Mammary epithelial cell (primary cell): ENCODE data around the gene PALD1.

Source experiments
- CTCF ChIP-seq, 2 donors: IDR thresholded peaks in 1 of 2; conservative IDR thresholded peaks in 1 of 2; 2 replicates each; pipeline ENCODE4 v1.5.1; 2011 to 2012; ENCODE audit warnings: inconsistent platforms in 2 of 2, low read length in 2 of 2, mild to moderate bottlenecking in 2 of 2, control low read depth in 1 of 2, low read depth in 1 of 2; ENCODE audit not compliant: insufficient read depth in 1 of 2; ENCODE audit errors: extremely low read depth in 1 of 2
- EZH2 ChIP-seq: IDR thresholded peaks from 2 replicates; pipeline ENCODE4 v1.6.1; 2012; ENCODE audit warnings: low read length, inconsistent platforms, borderline replicate concordance

- TF ChIP-seq CTCF (conservative IDR thresholded peaks at IDR 0.05 in 1 of 2, IDR thresholded peaks at IDR 0.05 in 1 of 2; ENCODE audit: extremely low read depth in 1 of 2, insufficient read depth in 1 of 2, low read depth in 1 of 2, low read length in 2 of 2) (no peak), EZH2 (no peak)
These were observed 124.9 kb downstream of the PALD1 start for GRCh38 chr10:70603449-70603801.
